Measurements from ENCODE around the gene GPR151.

GPR151 gene

GRCh38 chr5:146519554-146519953, 3.6 kb upstream of the GPR151 start:
- no peak for DNase-seq

- no peak for DNase-seq
These were observed 378 bp downstream of the GPR151 start for GRCh38 chr5:146515473-146516150.

- no peak for DNase-seq
These were observed 1.4 kb downstream of the GPR151 start for GRCh38 chr5:146514575-146514974.

GRCh38 chr5:146513462-146513861, 2.5 kb downstream of the GPR151 start:
- DNase-seq = no peak

GRCh38 chr5:146510559-146511125, 5.3 kb downstream of the GPR151 start:
- DNase-seq = no peak

- no peak for DNase-seq
These were observed 8.6 kb downstream of the GPR151 start for GRCh38 chr5:146507428-146507827.

GRCh38 chr5:146499680-146500079, 16.3 kb downstream of the GPR151 start:
- DNase-seq = no peak

GRCh38 chr5:146494656-146495055, 21.3 kb downstream of the GPR151 start:
- DNase-seq = no peak

- DNase-seq = no peak
These were observed 25.7 kb downstream of the GPR151 start for GRCh38 chr5:146490089-146490843.

GRCh38 chr5:146484714-146485391, 31.1 kb downstream of the GPR151 start:
- no peak for DNase-seq

- no peak for DNase-seq
These were observed 33.2 kb downstream of the GPR151 start for GRCh38 chr5:146482775-146483174.

GRCh38 chr5:146475906-146476305, 40.1 kb downstream of the GPR151 start:
- no peak for DNase-seq

- no peak for DNase-seq
These were observed 40.7 kb downstream of the GPR151 start for GRCh38 chr5:146475190-146475780.

- no peak for DNase-seq
These were observed 41.9 kb downstream of the GPR151 start for GRCh38 chr5:146474065-146474464.

GRCh38 chr5:146467760-146468159, 48.2 kb downstream of the GPR151 start:
- no peak for DNase-seq

GRCh38 chr5:146466521-146467349, 49.3 kb downstream of the GPR151 start:
- no peak for DNase-seq

GRCh38 chr5:146463446-146463845, 52.5 kb downstream of the GPR151 start:
- DNase-seq = no peak
